Measurements from ENCODE around the gene SLC37A1.

The SLC37A1 gene

GRCh38 chr21:42536601-42537000 is 22.9 kb downstream of the SLC37A1 start:
- H3K4me3 Mint-ChIP-seq, result no peak overlapping the region
- no peaks in the 10 kb centered on the region for H3K27me3 Mint-ChIP-seq
- H3K27ac Mint-ChIP-seq, result no peak overlapping the region
- peaks cover 9% of the 10 kb centered on the region for H3K36me3 Mint-ChIP-seq
- H3K9me3 Mint-ChIP-seq (ENCODE audit: low read depth), result no peaks in the 10 kb centered on the region
- peaks cover 12% of the 10 kb centered on the region for H3K4me1 Mint-ChIP-seq (ENCODE audit: low read depth)

GRCh38 chr21:42537106-42537742 is 23.6 kb downstream of the SLC37A1 start:
- Mint-ChIP-seq H3K4me1 (ENCODE audit: low read depth) (peaks cover 12% of the 10 kb centered on the region), H3K27ac (no peak overlapping the region), H3K36me3 (peaks cover 9% of the 10 kb centered on the region), H3K9me3 (ENCODE audit: low read depth) (no peaks in the 10 kb centered on the region), H3K27me3 (no peaks in the 10 kb centered on the region), H3K4me3 (no peak overlapping the region)

GRCh38 chr21:42538479-42539275 is 25.0 kb downstream of the SLC37A1 start:
- Mint-ChIP-seq H3K36me3 (peaks cover 11% of the 10 kb centered on the region), H3K4me1 (ENCODE audit: low read depth) (peaks cover 12% of the 10 kb centered on the region), H3K4me3 (no peak overlapping the region), H3K27ac (no peak overlapping the region), H3K9me3 (ENCODE audit: low read depth) (no peaks in the 10 kb centered on the region), H3K27me3 (no peaks in the 10 kb centered on the region)

- Mint-ChIP-seq H3K4me1 (ENCODE audit: low read depth) (peaks cover 8% of the 10 kb centered on the region), H3K36me3 (peaks cover 11% of the 10 kb centered on the region), H3K27ac (no peak overlapping the region), H3K9me3 (ENCODE audit: low read depth) (no peaks in the 10 kb centered on the region), H3K27me3 (no peaks in the 10 kb centered on the region), H3K4me3 (no peak overlapping the region)
These were observed 25.7 kb downstream of the SLC37A1 start for GRCh38 chr21:42539342-42539741.

- Mint-ChIP-seq H3K27me3 (no peaks in the 10 kb centered on the region), H3K4me3 (no peak overlapping the region), H3K27ac (no peak overlapping the region), H3K9me3 (ENCODE audit: low read depth) (no peaks in the 10 kb centered on the region), H3K4me1 (ENCODE audit: low read depth) (peaks cover 2% of the 10 kb centered on the region), H3K36me3 (peaks cover 12% of the 10 kb centered on the region)
These were observed 26.3 kb downstream of the SLC37A1 start for GRCh38 chr21:42539931-42540343.

GRCh38 chr21:42540396-42540795 is 26.7 kb downstream of the SLC37A1 start:
- Mint-ChIP-seq H3K4me1 (ENCODE audit: low read depth) (peaks cover 1% of the 10 kb centered on the region), H3K4me3 (no peak overlapping the region), H3K27ac (no peak overlapping the region), H3K9me3 (ENCODE audit: low read depth) (no peaks in the 10 kb centered on the region), H3K27me3 (no peaks in the 10 kb centered on the region), H3K36me3 (peaks cover 12% of the 10 kb centered on the region)

- H3K36me3 Mint-ChIP-seq, result peaks cover 12% of the 10 kb centered on the region
These were observed 27.5 kb downstream of the SLC37A1 start for GRCh38 chr21:42541174-42541573.

GRCh38 chr21:42541618-42542017 is 28.0 kb downstream of the SLC37A1 start:
- H3K9me3 Mint-ChIP-seq (ENCODE audit: low read depth), result no peaks in the 10 kb centered on the region
- H3K27ac Mint-ChIP-seq, result no peak overlapping the region
- H3K4me1 Mint-ChIP-seq (ENCODE audit: low read depth), result peaks cover 2% of the 10 kb centered on the region
- no peak overlapping the region for H3K4me3 Mint-ChIP-seq
- peaks cover 12% of the 10 kb centered on the region for H3K36me3 Mint-ChIP-seq
- no peaks in the 10 kb centered on the region for H3K27me3 Mint-ChIP-seq

More at GRCh38 chr21:42541174-42541573, 27.5 kb downstream of the SLC37A1 start:
- Mint-ChIP-seq H3K27ac (no peak overlapping the region), H3K27me3 (no peaks in the 10 kb centered on the region), H3K4me3 (no peak overlapping the region), H3K9me3 (ENCODE audit: low read depth) (no peaks in the 10 kb centered on the region), H3K4me1 (ENCODE audit: low read depth) (peaks cover 2% of the 10 kb centered on the region)

GRCh38 chr21:42542196-42542595 is 28.5 kb downstream of the SLC37A1 start:
- H3K36me3 Mint-ChIP-seq, result peaks cover 13% of the 10 kb centered on the region
- no peak overlapping the region for H3K4me3 Mint-ChIP-seq
- peaks cover 1% of the 10 kb centered on the region for H3K4me1 Mint-ChIP-seq (ENCODE audit: low read depth)
- H3K9me3 Mint-ChIP-seq (ENCODE audit: low read depth), result no peaks in the 10 kb centered on the region
- H3K27ac Mint-ChIP-seq, result no peak overlapping the region
- no peaks in the 10 kb centered on the region for H3K27me3 Mint-ChIP-seq

- no peak overlapping the region for H3K27ac Mint-ChIP-seq
- peaks cover 1% of the 10 kb centered on the region for H3K4me1 Mint-ChIP-seq (ENCODE audit: low read depth)
- peaks cover 13% of the 10 kb centered on the region for H3K36me3 Mint-ChIP-seq
- no peaks in the 10 kb centered on the region for H3K27me3 Mint-ChIP-seq
- H3K9me3 Mint-ChIP-seq (ENCODE audit: low read depth), result no peaks in the 10 kb centered on the region
- H3K4me3 Mint-ChIP-seq, result no peak overlapping the region
These were observed 28.9 kb downstream of the SLC37A1 start for GRCh38 chr21:42542596-42542995.

- H3K9me3 Mint-ChIP-seq (ENCODE audit: low read depth), result no peaks in the 10 kb centered on the region
- no peaks in the 10 kb centered on the region for H3K27me3 Mint-ChIP-seq
- peaks cover 11% of the 10 kb centered on the region for H3K36me3 Mint-ChIP-seq
- H3K4me1 Mint-ChIP-seq (ENCODE audit: low read depth), result peaks cover 1% of the 10 kb centered on the region
- H3K4me3 Mint-ChIP-seq, result no peak overlapping the region
- no peak overlapping the region for H3K27ac Mint-ChIP-seq
These were observed 29.6 kb downstream of the SLC37A1 start for GRCh38 chr21:42543106-42543847.

GRCh38 chr21:42544544-42544943 is 30.9 kb downstream of the SLC37A1 start:
- Mint-ChIP-seq H3K36me3 (peaks cover 13% of the 10 kb centered on the region), H3K4me1 (ENCODE audit: low read depth) (peaks cover 1% of the 10 kb centered on the region), H3K4me3 (no peak overlapping the region), H3K27me3 (no peaks in the 10 kb centered on the region), H3K9me3 (ENCODE audit: low read depth) (no peaks in the 10 kb centered on the region), H3K27ac (no peak overlapping the region)

- H3K27me3 Mint-ChIP-seq, result no peaks in the 10 kb centered on the region
- no peak overlapping the region for H3K4me3 Mint-ChIP-seq
- peaks cover 1% of the 10 kb centered on the region for H3K4me1 Mint-ChIP-seq (ENCODE audit: low read depth)
- no peaks in the 10 kb centered on the region for H3K9me3 Mint-ChIP-seq (ENCODE audit: low read depth)
- peaks cover 15% of the 10 kb centered on the region for H3K36me3 Mint-ChIP-seq
- no peak overlapping the region for H3K27ac Mint-ChIP-seq
These were observed 31.7 kb downstream of the SLC37A1 start for GRCh38 chr21:42545317-42545716.

- Mint-ChIP-seq H3K4me1 (ENCODE audit: low read depth) (peaks cover 1% of the 10 kb centered on the region), H3K27ac (no peak overlapping the region), H3K4me3 (no peak overlapping the region), H3K27me3 (no peaks in the 10 kb centered on the region), H3K36me3 (peaks cover 15% of the 10 kb centered on the region), H3K9me3 (ENCODE audit: low read depth) (no peaks in the 10 kb centered on the region)
These were observed 32.1 kb downstream of the SLC37A1 start for GRCh38 chr21:42545745-42546144.

GRCh38 chr21:42546433-42546832 is 32.8 kb downstream of the SLC37A1 start:
- Mint-ChIP-seq H3K9me3 (ENCODE audit: low read depth) (no peaks in the 10 kb centered on the region), H3K4me1 (ENCODE audit: low read depth) (peaks cover 1% of the 10 kb centered on the region), H3K27ac (no peak overlapping the region), H3K4me3 (no peak overlapping the region), H3K36me3 (peaks cover 15% of the 10 kb centered on the region), H3K27me3 (no peaks in the 10 kb centered on the region)

Data from activated naive CD8-positive, alpha-beta T cell (primary cell).